ENCODE results near the gene STS. TPM values are rescaled to one million over a fixed set of nuclear protein-coding genes. Genes with fewer than 3 reads are reported as not detected.
"Not testable (repeated sequence)": the region's sequence is repeated elsewhere in the genome, so short reads cannot be mapped to it uniquely, and the experiment has no call there.

The STS gene
- total RNA-seq, 2 experiments from 2014 or later, result 1.2 to 1.3 TPM

GRCh38 chrX:7153231-7153630 lies 5.7 kb downstream of the STS start:
- H3K36me3 Mint-ChIP-seq, result no peaks in the 10 kb centered on the region
- no peak overlapping the region for H3K4me3 Mint-ChIP-seq
- no peaks in the 10 kb centered on the region for H3K27me3 Mint-ChIP-seq
- H3K27ac Mint-ChIP-seq, result no peak overlapping the region
- no peaks in the 10 kb centered on the region for H3K9me3 Mint-ChIP-seq
- no peak for DNase-seq
- H3K4me1 Mint-ChIP-seq, result peaks cover 4% of the 10 kb centered on the region

- H3K27me3 Mint-ChIP-seq, result no peaks in the 10 kb centered on the region
- no peak overlapping the region for H3K27ac Mint-ChIP-seq
- H3K4me3 Mint-ChIP-seq, result no peak overlapping the region
- DNase-seq, result no peak
- H3K36me3 Mint-ChIP-seq, result no peaks in the 10 kb centered on the region
- H3K4me1 Mint-ChIP-seq, result no peaks in the 10 kb centered on the region
- no peaks in the 10 kb centered on the region for H3K9me3 Mint-ChIP-seq
Observed at GRCh38 chrX:7154041-7154597, 6.6 kb downstream of the STS start.

- Mint-ChIP-seq H3K27me3 (no peaks in the 10 kb centered on the region), H3K4me1 (no peaks in the 10 kb centered on the region), H3K36me3 (no peaks in the 10 kb centered on the region), H3K27ac (no peak overlapping the region), H3K9me3 (no peaks in the 10 kb centered on the region), H3K4me3 (no peak overlapping the region)
- no peak for DNase-seq
Observed at GRCh38 chrX:7155163-7155562, 7.7 kb downstream of the STS start.

- Mint-ChIP-seq H3K4me3 (no peak overlapping the region), H3K27ac (no peak overlapping the region), H3K9me3 (no peaks in the 10 kb centered on the region), H3K27me3 (no peaks in the 10 kb centered on the region), H3K36me3 (no peaks in the 10 kb centered on the region), H3K4me1 (no peaks in the 10 kb centered on the region)
- no peak for DNase-seq
Observed at GRCh38 chrX:7156879-7157278, 9.4 kb downstream of the STS start.

GRCh38 chrX:7158468-7158990 lies 11.0 kb downstream of the STS start:
- Mint-ChIP-seq H3K36me3 (no peaks in the 10 kb centered on the region), H3K27me3 (no peaks in the 10 kb centered on the region), H3K27ac (no peak overlapping the region), H3K4me3 (no peak overlapping the region), H3K9me3 (no peaks in the 10 kb centered on the region), H3K4me1 (no peaks in the 10 kb centered on the region)
- no peak for DNase-seq

GRCh38 chrX:7159149-7159861 lies 11.8 kb downstream of the STS start:
- Mint-ChIP-seq H3K27me3 (no peaks in the 10 kb centered on the region), H3K9me3 (no peaks in the 10 kb centered on the region), H3K27ac (no peak overlapping the region), H3K36me3 (no peaks in the 10 kb centered on the region), H3K4me3 (no peak overlapping the region), H3K4me1 (no peaks in the 10 kb centered on the region)
- no peak for DNase-seq

GRCh38 chrX:7163146-7163677 lies 15.7 kb downstream of the STS start:
- Mint-ChIP-seq H3K27me3 (no peaks in the 10 kb centered on the region), H3K4me3 (no peak overlapping the region), H3K27ac (no peak overlapping the region), H3K4me1 (no peaks in the 10 kb centered on the region), H3K36me3 (no peaks in the 10 kb centered on the region), H3K9me3 (no peaks in the 10 kb centered on the region)
- no peak for DNase-seq

- no peaks in the 10 kb centered on the region for H3K36me3 Mint-ChIP-seq
- no peak overlapping the region for H3K4me3 Mint-ChIP-seq
- no peak overlapping the region for H3K27ac Mint-ChIP-seq
- no peak for DNase-seq
- no peaks in the 10 kb centered on the region for H3K4me1 Mint-ChIP-seq
- H3K27me3 Mint-ChIP-seq, result no peaks in the 10 kb centered on the region
- H3K9me3 Mint-ChIP-seq, result no peaks in the 10 kb centered on the region
Observed at GRCh38 chrX:7164174-7164573, 16.7 kb downstream of the STS start.

GRCh38 chrX:7168371-7168770 lies 20.9 kb downstream of the STS start:
- Mint-ChIP-seq H3K4me3 (no peak overlapping the region), H3K36me3 (no peaks in the 10 kb centered on the region), H3K9me3 (no peaks in the 10 kb centered on the region), H3K27ac (no peak overlapping the region), H3K27me3 (no peaks in the 10 kb centered on the region), H3K4me1 (no peaks in the 10 kb centered on the region)
- no peak for DNase-seq

GRCh38 chrX:7169627-7170026 lies 22.1 kb downstream of the STS start:
- Mint-ChIP-seq H3K27ac (no peak overlapping the region), H3K4me1 (no peaks in the 10 kb centered on the region), H3K27me3 (no peaks in the 10 kb centered on the region), H3K4me3 (no peak overlapping the region), H3K36me3 (no peaks in the 10 kb centered on the region), H3K9me3 (no peaks in the 10 kb centered on the region)
- DNase-seq, result no peak

GRCh38 chrX:7170898-7171297 lies 23.4 kb downstream of the STS start:
- Mint-ChIP-seq H3K4me1 (no peaks in the 10 kb centered on the region), H3K4me3 (no peak overlapping the region), H3K27ac (no peak overlapping the region), H3K27me3 (no peaks in the 10 kb centered on the region), H3K9me3 (no peaks in the 10 kb centered on the region), H3K36me3 (no peaks in the 10 kb centered on the region)
- peak; percentile 18 for DNase-seq

GRCh38 chrX:7178859-7179258 lies 31.3 kb downstream of the STS start:
- not testable (repeated sequence) for H3K36me3 Mint-ChIP-seq, H3K9me3 Mint-ChIP-seq, H3K27me3 Mint-ChIP-seq, H3K4me1 Mint-ChIP-seq, H3K4me3 Mint-ChIP-seq, DNase-seq, H3K27ac Mint-ChIP-seq

GRCh38 chrX:7179446-7179845 lies 31.9 kb downstream of the STS start:
- Mint-ChIP-seq H3K9me3 (no peaks in the 10 kb centered on the region), H3K27ac (no peak overlapping the region), H3K36me3 (peaks cover 2% of the 10 kb centered on the region)

GRCh38 chrX:7184816-7185215 lies 37.3 kb downstream of the STS start:
- Mint-ChIP-seq H3K27ac (no peak overlapping the region), H3K4me3 (no peak overlapping the region), H3K4me1 (no peaks in the 10 kb centered on the region), H3K27me3 (no peaks in the 10 kb centered on the region), H3K9me3 (no peaks in the 10 kb centered on the region), H3K36me3 (peaks cover 2% of the 10 kb centered on the region)
- no peak for DNase-seq

More at GRCh38 chrX:7179446-7179845, 31.9 kb downstream of the STS start:
- no peaks in the 10 kb centered on the region for H3K4me1 Mint-ChIP-seq
- no peak for DNase-seq
- H3K27me3 Mint-ChIP-seq, result no peaks in the 10 kb centered on the region
- no peak overlapping the region for H3K4me3 Mint-ChIP-seq

- H3K9me3 Mint-ChIP-seq, result no peaks in the 10 kb centered on the region
- no peak overlapping the region for H3K27ac Mint-ChIP-seq
- DNase-seq, result no peak
- no peaks in the 10 kb centered on the region for H3K4me1 Mint-ChIP-seq
- no peak overlapping the region for H3K4me3 Mint-ChIP-seq
- no peaks in the 10 kb centered on the region for H3K36me3 Mint-ChIP-seq
- no peaks in the 10 kb centered on the region for H3K27me3 Mint-ChIP-seq
Observed at GRCh38 chrX:7188672-7189071, 41.2 kb downstream of the STS start.

- no peaks in the 10 kb centered on the region for H3K27me3 Mint-ChIP-seq
- no peaks in the 10 kb centered on the region for H3K4me1 Mint-ChIP-seq
- DNase-seq, result no peak
- no peaks in the 10 kb centered on the region for H3K9me3 Mint-ChIP-seq
- H3K36me3 Mint-ChIP-seq, result no peaks in the 10 kb centered on the region
- no peak overlapping the region for H3K4me3 Mint-ChIP-seq
- no peak overlapping the region for H3K27ac Mint-ChIP-seq
Observed at GRCh38 chrX:7190157-7190556, 42.6 kb downstream of the STS start.

All from activated naive CD8-positive, alpha-beta T cell treated with anti-CD3 and anti-CD28 coated beads for 36 hours (primary cell).